Fibroblast of skin of abdomen (primary cell): ENCODE results near the gene FBXO41.

Source experiments
- DNase-seq: peaks from one replicate; pipeline ENCODE4 v3.0.0-alpha.2; 2013

Gene FBXO41

GRCh38 chr2:73260338-73260984 lies 23.8 kb downstream of the FBXO41 start:
- DNase-seq, result no peak

GRCh38 chr2:73259704-73260337 lies 24.5 kb downstream of the FBXO41 start:
- no peak for DNase-seq

GRCh38 chr2:73259276-73259675 lies 25.0 kb downstream of the FBXO41 start:
- no peak for DNase-seq

- DNase-seq, result no peak
Observed at GRCh38 chr2:73258913-73259215, 25.4 kb downstream of the FBXO41 start.

- DNase-seq, result no peak
Observed at GRCh38 chr2:73258186-73258912, 25.9 kb downstream of the FBXO41 start.

GRCh38 chr2:73257425-73258125 lies 26.7 kb downstream of the FBXO41 start:
- no peak for DNase-seq

GRCh38 chr2:73257021-73257420 lies 27.3 kb downstream of the FBXO41 start:
- DNase-seq, result no peak

- DNase-seq, result no peak
Observed at GRCh38 chr2:73256618-73256922, 27.7 kb downstream of the FBXO41 start.

- no peak for DNase-seq
Observed at GRCh38 chr2:73255907-73256617, 28.2 kb downstream of the FBXO41 start.

GRCh38 chr2:73255007-73255644 lies 29.2 kb downstream of the FBXO41 start:
- no peak for DNase-seq

GRCh38 chr2:73254343-73255006 lies 29.8 kb downstream of the FBXO41 start:
- no peak for DNase-seq

- DNase-seq, result no peak
Observed at GRCh38 chr2:73253901-73254300, 30.4 kb downstream of the FBXO41 start.

GRCh38 chr2:73253400-73253799 lies 30.9 kb downstream of the FBXO41 start:
- no peak for DNase-seq

- no peak for DNase-seq
Observed at GRCh38 chr2:73252238-73253027, 31.8 kb downstream of the FBXO41 start.

GRCh38 chr2:73250872-73251846 lies 33.1 kb downstream of the FBXO41 start:
- no peak for DNase-seq

- no peak for DNase-seq
Observed at GRCh38 chr2:73249636-73250035, 34.6 kb downstream of the FBXO41 start.

- DNase-seq, result no peak
Observed at GRCh38 chr2:73246850-73247249, 37.4 kb downstream of the FBXO41 start.

GRCh38 chr2:73244580-73244979 lies 39.7 kb downstream of the FBXO41 start:
- no peak for DNase-seq

- DNase-seq, result peak; percentile 8
Observed at GRCh38 chr2:73243884-73244570, 40.3 kb downstream of the FBXO41 start.
